Stimulated activated CD8-positive, alpha-beta memory T cell treated with anti-CD3 and anti-CD28 coated beads, Interleukin-4, amount 100 ng/mL, for 1 hour (primary cell): Measurements from ENCODE around the gene FGF7.
"Not testable (repeated sequence)": the region's sequence is repeated elsewhere in the genome, so short reads cannot be mapped to it uniquely, and the experiment has no call there.

Experiments used
- DNase-seq, 2 donors: peaks; one replicate each; pipeline ENCODE4 v3.0.0-alpha.2; 2020; ENCODE audit warnings: low read depth in 2 of 2, low spot score in 1 of 2

The FGF7 gene

DNA sequence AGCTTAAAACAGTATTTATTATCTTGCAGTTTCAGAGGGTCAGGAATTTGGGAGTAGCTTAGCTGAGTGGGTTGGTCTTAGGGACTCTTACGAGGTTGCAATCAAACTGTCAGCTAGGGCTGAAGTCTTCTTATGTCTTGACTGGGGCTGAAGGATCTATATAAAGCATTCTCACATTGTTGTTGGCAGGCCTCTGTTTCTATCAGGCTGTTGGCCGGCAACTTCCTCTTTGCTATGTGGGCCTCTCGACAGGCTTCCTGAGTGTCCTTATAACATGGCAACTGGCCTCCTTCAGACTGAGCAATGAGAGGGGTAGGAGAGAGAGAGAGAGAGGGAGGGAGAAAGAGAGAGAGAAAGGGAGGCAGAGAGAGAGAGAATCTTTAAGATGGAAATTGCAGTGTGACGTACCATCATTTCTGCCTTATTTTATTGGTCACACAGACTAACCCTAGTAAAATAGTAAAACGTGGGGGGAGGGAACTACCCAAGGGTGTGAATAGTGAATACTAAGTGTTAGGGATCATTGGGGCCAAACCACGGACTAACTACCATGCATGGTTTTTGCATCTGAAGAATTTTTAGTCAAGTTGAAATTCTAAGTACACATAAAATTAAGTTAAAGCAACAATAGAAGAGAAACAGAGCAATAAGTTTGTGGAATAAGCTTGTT lies 16.1 kb downstream of the FGF7 start:
- no peak for DNase-seq

- no peak for DNase-seq
These were observed 16.8 kb downstream of the FGF7 start for GRCh38 chr15:49439678-49440395.

DNA sequence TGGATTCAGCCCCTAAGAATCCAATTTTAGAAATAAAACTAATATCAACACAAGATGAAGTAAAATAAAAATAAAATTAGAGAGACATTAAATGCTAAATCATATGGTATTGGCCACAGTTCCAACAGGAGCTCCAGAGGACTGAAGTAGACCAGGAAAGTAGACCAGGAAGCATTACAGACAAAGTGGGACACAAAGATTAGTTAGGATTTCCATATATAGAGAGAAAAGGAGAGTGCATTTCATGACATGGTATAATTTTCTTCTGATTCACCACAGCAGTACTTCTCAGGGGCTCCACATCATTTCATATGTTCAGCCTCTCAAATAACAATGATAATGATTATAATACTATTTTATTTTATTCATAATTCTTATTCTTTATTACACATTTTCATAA lies 18.3 kb downstream of the FGF7 start:
- no peak for DNase-seq

DNA sequence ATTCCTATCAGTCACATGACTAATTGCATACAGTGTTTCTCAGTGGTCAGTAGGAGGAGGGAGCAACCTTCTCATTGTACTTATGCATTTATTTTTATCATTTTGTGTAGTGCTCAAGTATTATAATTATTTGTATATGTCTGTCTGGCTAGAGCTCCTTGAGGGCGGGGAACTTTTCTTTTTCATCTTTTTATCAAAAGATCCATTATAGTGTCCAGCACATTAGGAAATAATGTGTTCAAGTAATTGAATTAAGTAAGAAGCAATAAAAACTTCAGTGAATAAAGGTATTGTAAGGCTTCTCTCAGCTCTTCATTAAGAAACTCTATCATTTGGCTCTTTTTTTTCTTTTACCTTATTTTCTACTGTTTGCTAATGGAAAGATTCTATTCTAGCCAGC lies 18.8 kb downstream of the FGF7 start:
- no peak for DNase-seq

DNA sequence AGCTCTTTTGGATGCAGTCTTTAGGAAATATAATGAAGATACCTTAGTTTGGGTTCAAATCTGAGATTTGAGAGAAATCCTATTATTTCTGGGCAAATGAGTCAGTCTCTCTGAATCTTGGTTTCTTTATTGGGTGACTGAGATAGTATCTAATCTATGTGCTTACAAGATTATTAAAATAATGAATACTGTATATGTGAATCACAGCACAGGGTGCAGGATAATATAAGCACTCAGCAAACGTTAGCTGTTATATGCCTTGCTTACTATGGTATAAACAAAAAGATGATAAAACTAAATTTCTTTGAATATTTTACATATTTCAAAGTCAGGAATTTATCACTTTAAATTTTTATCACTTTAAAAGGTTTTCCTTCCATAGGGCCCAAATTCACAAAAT lies 29.6 kb downstream of the FGF7 start:
- DNase-seq = no peak

DNA sequence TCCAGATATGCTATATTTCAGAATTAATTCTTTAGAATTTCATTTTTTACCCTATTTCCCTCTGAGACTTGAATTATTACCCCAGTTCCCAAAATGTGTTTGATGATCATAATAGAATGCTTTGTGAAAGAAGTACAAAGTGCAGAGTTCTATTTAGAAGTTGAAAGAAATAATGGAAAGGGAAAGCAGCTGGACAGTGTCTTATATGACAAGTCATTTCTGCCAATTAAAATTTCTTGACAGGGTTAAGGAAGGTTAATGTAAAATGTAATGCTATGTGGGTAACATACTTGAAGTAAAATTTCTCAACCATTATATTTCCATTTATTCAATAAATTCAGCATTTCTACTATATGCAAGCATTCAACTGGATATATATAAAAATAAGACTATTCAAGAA lies 33.1 kb downstream of the FGF7 start:
- no peak for DNase-seq

- DNase-seq = no peak
These were observed 35.1 kb downstream of the FGF7 start for GRCh38 chr15:49458145-49458544.

DNA sequence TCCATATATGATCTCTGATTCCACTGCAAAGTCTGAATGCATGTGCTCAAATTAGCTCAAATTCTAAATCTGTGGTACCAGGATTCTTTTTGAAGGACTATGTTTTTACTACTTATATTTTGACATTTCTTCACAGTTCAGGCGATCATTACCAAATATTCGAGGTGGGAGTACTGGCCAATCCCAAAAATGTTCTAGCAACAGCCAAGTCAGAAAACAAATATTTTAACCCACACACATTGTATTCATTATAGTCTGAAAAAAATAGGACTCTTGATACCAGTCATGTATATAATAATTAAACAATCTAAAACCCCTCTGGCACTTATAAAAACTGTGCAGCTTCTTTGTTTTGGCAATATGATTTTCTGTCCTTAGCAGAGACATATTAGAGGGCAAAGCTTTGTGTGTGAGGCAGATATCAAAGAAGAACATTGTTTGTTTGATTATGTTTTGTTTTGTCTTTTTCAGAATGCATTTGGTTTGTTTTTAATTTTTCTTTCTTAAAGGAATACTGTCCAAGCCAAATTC lies 37.4 kb downstream of the FGF7 start:
- DNase-seq = no peak

GRCh38 chr15:49462232-49462844 lies 39.3 kb downstream of the FGF7 start:
- DNase-seq = no peak

- DNase-seq = no peak
These were observed 41.5 kb downstream of the FGF7 start for GRCh38 chr15:49464522-49464921.

GRCh38 chr15:49466119-49466518 lies 43.1 kb downstream of the FGF7 start:
- DNase-seq = no peak

GRCh38 chr15:49467746-49468480 lies 44.9 kb downstream of the FGF7 start:
- DNase-seq = no peak

DNA sequence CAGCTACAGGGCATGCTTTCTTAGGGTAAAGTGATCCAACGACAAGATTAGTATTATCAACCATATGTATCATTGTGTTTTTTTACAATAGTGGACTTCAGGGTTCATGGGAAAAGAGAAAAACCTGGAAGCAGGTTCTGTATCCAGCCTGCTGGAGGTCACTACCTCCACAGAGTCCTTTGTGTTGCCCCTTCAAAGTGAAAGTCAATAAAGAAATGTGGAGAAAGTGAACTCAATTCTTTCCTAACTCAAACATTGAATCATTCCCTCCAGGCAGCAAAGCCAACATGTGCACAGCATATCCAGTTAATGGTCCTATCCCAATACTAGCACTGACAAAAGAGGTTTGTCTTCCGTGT lies 45.4 kb downstream of the FGF7 start:
- no peak for DNase-seq

DNA sequence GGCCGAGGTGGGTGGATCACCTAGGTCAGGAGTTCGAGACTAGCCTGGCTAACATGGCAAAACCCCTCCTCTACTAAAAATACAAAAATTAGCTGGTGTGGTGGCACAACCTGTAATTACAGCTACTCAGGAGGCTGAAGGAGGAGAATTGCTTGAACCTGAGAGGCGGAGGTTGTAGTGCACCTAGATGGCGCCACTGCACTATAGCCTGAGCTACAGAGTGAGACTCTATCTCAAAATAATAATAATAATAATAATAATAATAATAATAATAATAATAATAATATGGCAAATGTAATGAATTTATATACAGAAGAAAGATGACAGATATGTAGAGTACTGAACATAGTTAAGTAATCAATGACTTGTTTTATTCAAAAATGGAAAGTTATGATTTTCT lies 48.2 kb downstream of the FGF7 start:
- not testable (repeated sequence) for DNase-seq

DNA sequence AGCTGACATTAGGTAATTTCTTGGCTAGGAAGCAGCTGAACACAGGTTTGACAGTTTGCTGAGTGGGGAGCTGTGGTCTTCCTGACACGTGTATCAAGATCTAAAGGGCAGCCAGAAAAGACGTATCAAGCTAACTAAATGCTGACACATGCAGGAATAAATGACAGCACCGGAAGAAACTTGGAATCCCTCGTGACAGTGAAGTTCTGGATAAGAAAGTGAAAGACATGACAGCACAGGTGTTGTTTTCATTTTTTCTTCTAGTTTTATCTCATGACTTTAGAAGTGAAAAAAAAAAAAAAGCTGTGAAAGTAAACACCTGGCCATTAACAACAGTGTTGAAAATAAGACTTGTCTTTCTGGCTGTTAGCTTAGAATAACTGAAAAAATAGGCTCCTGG lies 48.7 kb downstream of the FGF7 start:
- DNase-seq = no peak

DNA sequence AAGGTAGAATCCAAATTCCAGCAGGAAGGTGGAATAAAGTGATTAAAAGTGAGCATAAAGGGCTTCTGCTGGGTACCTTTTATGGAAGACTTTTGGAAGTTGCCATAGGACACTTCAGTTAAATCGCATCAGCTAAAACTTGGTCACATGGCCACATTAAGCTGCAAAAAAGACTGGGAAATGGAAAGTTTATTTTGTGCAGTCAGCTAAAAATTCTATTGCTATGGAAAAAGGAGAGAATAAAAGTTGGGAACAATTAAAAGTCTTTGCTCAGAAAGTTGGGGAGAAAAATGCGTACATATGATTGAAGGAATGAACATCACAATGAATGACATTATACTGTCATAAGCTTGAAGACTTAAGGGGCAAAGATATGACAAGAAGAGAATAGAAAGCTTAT lies 49.3 kb downstream of the FGF7 start:
- no peak for DNase-seq

DNA sequence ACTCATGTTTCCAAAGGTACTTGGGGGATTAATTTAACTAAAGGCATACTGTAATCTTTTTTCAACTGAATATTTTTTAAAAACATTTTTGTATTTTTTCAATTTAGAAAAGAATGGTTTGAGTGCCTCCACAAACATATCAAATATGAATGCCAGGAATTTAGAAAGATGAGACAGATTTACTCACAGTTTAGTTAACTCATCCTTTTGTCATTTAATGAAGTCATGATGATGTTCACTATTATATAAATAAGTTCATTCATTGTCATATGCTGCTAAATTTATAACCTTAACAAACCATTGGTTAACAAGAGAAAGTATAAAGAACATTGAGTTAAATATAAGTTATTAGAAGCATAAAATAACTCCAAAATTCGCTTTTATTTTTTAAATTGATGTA lies 50.0 kb downstream of the FGF7 start:
- no peak for DNase-seq

DNA sequence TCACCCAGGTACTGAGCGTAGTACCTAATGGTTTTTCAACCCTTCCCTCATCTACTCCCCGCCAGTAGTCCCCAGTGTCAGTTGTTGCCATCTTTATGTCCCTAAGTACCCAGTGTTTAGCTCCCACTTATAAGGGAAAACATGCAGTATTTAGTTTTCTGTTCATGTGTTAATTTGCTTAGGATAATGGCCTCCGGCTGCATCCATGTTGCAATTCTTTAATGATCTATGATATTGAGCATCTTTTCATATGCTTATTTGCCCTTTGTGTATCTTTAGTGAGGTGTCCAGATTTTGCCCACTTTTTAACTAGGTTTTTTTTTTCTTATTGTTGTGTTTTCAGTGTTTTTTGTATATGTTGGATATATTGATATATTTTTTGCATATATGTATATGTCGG lies 55.0 kb downstream of the FGF7 start:
- not testable (repeated sequence) for DNase-seq

DNA sequence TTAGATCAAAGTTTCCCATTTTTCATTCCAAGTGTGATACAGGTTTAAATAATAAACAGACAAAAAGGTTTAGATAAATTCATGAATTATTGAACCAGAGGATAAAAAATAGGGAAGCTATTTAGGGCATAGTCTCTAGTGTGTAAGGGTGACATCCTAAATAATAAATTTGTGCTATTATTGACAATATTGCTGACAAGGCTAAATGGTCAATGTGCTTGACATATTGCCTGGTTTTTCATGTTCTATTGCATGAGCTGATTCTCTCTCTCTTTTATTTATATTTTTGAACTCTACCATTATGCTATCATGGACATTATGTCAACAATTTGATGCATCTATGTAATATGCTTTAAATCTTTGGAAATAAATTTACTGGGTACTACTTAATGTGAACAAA lies 55.9 kb downstream of the FGF7 start:
- not testable (repeated sequence) for DNase-seq

DNA sequence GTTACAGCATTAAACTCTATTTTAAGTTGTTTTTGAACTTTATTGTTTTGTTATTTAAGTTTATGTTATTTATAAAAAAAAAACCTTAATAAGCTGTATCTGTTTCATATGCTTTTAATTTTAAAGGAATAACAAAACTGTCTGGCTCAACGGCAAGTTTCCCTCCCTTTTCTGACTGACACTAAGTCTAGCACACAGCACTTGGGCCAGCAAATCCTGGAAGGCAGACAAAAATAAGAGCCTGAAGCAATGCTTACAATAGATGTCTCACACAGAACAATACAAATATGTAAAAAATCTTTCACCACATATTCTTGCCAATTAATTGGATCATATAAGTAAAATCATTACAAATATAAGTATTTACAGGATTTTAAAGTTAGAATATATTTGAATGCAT lies 62.4 kb downstream of the FGF7 start:
- not testable (repeated sequence) for DNase-seq

DNA sequence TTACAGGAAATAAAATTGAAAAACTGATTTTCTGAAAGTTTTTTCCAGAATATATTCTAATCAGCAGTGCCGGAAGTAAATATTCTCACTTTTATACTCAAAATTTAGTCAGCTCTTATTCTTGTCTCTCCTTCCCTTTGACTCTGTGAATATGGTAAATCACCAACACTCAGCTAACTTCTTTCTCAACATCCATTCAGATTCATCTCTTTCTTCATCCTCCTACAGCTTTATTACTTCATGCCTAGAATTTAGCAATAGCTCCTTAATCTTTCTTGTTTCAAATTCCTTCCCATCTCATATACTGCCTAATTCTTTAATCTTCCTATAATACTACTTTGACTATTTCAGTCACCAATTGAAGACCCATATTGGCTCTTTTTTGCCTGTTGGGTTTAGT lies 67.9 kb downstream of the FGF7 start:
- no peak for DNase-seq

GRCh38 chr15:49492151-49492550 lies 69.1 kb downstream of the FGF7 start:
- DNase-seq = no peak
